HG03196 (cell line): ENCODE data around the gene GMFB.
A peak's percentile ranks its signal among the peaks of the same experiment; 100 is the strongest.

Experiments
- ATAC-seq: cut with Tn5 transposase; IDR thresholded peaks from one replicate; pipeline ENCODE4 v1.9.1; 2021; ENCODE audit not compliant: unreplicated experiment

The GMFB gene

DNA sequence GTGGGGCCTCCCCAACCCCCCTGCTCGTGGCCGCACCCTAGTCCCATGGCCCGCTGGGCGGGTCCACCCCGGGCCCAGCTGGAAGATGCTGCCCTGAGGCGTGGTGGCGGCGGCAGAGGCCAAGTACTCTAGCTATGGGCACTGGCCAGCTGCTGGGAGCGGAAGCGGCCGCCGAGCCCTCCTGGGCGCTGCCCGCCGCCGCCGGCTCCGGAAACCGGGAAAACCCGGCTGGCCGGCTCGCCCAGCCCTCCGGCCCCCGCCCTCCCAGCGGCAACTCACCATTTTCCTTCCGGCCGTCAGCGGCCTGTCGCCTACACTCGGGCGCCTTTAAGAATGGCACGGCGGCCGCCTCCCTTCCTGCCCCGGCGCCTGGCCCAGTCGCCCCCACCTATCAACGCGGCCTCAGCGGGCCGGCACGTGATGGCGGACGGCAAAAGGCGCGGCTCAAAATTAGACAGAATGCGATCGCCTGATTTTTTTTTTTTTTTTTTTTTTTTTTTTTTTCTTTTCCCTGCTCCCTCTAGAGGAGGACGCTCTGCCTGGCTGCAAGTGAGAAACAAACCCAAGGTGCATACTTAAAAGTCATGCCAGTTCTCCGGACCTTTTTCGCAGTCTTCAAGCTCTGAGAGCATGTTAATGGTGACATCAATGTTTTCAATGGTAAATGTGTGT, at the start of gene GMFB:
Gene GMFB (minus strand): TSS at position 335 of the 672 bp plus-strand sequence. CDS start 53 bp downstream, at position 282.
- ATAC-seq = peak; percentile 87

DNA sequence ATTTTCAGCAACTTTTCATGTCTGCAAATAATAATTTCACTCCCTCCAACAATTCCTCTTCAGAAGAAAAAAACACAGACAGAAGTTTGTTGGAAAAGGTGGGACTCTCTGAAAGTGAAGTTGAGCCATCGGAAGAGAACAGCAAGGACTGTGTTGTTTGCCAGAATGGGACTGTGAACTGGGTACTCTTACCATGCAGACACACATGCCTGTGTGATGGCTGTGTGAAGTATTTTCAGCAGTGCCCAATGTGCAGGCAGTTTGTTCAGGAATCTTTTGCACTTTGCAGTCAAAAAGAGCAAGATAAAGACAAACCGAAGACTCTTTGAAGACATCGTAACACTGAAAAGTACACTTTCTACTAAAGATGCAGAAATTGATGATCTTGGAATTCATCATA, 49.3 kb upstream of the GMFB start:
- ATAC-seq = no peak

DNA sequence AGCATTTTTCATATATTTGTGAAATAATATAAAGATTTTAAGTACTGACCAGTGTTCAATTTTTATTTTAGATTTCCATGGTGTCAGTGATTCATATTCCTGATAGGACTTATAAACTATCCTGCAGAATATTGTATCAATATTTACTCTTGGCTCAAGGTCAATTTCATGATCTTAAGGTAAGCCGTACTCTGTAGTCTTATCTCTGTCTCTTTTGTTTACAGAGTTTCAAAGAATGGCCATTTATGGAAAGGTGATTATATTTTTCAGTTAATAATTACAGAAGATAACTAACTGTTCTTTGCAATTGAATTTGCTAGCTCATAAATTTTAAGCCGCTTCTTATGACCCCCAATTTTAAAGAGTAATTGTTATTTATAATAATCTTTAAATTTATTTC, 48.9 kb upstream of the GMFB start:
- ATAC-seq = no peak

DNA sequence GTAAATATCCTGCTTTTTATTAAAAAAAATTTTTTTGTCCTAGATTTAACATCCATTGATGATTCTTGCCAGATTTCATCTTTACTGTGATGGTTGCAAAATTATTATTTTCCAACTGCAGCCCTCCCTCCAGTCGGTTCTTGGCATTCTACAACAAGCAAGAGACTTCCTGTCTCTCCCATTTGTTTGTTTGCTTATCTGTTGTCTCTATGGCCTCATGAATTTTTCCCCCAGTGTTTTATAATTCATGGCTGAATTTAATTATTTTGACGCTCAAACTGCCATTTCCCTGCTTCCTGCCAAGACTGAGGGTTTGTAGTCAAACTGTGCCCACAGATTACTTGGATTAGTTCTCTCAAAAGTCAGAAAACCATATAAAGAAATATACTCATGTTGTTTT, 46.9 kb upstream of the GMFB start:
- no peak for ATAC-seq

DNA sequence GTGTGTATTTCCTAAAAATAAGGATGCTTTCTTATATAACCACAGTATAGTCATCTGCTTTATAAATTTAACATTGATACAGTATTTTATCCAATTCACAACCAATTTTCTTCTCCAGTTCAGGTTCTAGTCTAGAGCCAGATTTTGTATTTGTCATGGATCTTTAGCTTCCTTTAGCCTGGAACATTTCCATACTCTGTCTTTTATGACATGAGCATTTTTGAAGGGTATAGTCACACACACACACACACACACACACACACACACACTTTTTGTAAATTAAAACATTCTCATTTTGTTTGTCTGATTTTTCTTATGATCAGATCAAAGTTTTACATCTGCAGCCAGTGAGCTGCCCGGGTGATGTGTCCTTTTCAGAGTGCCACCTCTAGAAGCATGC, 46.3 kb upstream of the GMFB start:
- ATAC-seq = no peak

DNA sequence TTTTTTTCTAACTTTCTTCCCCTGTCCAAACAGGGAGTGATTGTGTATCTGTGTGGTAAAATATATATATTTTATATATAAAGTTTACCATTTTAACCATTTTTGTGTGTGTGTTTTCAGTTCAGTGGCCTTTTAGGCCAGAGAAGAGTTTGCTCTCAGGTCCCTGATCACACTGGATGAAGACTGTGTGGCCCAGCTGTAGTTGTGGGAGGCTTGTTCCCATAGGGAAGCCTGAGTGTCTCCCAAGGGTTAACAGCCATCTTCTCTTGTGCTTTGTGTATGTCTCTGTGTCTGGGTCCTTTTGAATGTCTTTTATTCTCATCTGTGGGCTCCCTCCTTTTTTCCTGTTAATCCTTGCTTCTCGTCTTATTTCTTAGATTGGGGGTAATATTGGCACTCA, 44.3 kb upstream of the GMFB start:
- ATAC-seq = no peak

DNA sequence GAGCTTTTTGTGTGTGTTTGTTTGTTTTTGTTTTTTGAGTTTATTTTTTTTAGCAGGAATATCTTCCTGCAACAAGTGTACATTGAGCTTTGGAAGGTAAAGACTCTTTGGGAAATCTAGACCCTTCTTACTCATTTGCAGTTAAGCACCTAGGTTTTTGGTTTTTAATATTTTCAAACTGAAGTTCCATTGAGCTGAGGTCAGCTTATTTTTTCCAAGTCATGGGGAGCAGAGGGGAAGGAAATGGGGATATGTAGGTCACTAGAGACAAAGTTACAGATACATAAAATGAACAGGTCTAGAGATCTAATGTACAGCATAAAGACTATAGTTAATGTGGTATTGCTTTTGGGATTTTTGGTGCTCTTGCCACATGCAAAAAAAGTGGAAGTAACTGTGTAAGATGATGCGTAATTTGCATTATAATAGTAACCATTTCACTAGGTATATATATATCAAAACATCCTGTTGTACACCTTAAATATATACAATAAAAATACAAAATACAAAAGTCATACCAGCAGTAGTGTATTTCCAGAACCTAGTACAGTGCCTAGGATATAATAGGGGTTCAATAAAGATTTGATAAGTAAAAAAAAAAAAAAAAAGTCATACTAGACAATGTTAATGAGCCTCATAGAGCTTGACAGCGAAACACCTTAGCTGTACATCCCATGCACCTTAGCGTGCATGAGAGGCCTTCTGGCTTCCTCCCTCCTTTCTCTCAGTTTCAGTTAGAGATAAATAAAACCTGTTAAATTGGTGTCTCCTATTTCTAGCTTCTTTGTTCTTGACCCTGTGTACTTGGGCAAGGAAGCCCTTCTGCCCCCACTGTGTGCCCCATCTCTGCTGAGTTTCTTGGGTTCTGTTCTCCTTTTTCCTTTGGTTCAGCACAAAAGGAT, 43.6 kb upstream of the GMFB start:
- peak; percentile 89 for ATAC-seq

DNA sequence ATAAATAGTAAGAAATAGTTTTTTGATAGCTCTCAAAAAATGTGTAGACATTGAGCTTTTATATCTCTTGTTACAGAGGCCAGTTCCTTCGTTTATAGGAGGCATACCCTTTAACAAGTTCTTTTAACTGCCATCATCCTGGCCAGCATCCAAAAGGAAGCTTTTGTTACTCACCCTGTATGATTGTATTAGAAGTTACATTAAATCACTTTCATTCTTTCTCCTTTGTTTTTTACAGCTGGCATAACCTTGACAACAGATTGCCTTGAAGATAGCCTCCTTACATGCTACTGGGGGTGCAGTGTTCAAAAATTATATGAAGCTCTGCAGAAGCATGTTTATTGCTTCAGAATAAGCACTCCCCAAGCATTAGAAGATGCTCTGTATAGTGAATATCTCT, 41.0 kb upstream of the GMFB start:
- ATAC-seq = no peak

DNA sequence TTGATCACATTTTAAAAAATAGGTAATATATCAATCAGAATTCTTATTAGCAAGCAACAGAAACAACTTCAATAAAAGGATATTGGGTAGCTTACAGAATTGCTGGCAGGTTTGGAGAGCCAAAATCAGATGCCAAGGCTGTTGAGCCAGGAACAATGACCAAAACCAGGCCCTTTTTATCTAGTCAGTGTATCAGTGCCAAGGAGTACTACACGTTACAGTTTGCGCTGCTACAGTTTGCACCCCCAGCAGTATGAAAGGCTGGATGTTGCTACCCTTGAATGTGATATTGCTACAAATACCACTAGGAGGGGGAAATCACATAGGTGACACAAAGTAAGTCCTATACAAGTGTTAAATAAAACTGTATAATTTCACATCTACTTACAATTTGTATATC, 40.2 kb upstream of the GMFB start:
- no peak for ATAC-seq

DNA sequence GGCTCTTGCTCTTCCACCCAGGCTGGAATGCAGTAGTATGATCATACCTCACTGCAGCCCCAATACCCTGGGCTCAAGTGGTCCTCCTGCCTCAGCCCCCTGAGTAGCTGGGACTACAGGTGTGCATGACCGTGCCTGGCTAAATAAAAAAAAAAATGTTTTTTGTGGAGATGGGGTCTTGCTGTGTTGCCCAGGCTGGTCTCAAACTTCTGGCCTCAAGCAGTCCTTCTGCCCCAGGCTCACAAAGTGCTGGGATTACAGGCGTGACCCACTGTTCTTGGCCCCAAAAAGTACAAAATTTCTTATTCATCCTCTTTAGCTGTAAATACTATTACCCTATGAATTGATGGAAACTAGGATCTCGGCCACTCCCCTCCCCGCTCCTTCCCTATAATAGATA, 35.6 kb upstream of the GMFB start:
- no peak for ATAC-seq

DNA sequence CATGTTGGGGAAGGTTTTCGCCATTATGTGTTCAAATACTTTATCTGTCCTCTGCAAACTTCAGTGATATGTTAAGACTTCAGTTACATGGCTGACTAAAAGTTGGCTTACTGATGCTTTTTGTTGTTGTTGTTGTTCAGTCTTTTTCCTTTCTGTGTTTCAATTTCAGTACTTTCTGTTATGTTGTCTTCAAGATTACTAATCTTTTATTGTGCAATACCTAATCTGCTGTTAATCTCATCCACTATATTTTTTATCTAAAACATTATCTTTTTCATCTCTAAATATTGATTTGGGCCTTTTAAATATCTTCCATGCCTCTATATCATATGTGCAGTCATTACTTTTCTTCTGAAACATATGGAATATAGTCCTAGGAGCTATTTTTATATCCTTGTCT, 27.9 kb upstream of the GMFB start:
- ATAC-seq = no peak

DNA sequence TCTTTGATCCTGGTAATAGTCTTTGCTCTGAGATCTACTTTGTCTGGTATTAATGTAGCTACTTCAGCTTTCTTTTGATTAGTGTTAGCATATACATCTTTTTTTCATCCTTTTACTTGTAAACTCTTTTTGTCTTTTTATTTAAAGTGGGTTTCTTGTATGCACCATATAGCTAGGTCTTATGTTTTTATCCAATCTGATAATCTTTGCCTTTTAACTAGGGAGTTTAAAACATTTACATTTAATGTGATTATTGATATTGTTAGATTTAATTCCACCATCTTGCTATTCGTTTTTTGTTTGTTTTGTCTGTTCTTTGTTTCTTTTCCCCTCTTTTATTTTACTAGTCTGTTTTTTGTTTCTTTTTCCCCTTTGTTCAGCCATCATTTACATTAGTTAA, 26.9 kb upstream of the GMFB start:
- ATAC-seq = no peak

DNA sequence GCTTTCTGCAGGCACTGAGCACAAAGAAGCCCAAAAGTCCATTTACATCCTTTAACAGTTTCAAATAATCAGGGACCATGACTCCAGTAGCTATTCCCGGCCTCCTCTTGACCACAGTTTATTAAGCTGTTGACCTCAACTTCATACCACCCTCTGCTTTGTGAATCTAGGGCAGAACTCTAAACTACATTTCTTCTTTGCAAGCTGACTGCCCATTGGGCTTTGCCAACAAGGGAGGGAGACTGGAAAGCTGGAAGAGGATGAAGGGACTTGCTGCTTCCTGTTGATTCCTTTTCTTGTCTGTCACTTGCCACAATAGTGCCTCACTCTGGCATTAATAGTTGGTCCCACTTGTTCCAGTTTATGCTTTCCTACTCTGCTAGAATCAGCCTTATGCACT, 23.6 kb upstream of the GMFB start:
- no peak for ATAC-seq

DNA sequence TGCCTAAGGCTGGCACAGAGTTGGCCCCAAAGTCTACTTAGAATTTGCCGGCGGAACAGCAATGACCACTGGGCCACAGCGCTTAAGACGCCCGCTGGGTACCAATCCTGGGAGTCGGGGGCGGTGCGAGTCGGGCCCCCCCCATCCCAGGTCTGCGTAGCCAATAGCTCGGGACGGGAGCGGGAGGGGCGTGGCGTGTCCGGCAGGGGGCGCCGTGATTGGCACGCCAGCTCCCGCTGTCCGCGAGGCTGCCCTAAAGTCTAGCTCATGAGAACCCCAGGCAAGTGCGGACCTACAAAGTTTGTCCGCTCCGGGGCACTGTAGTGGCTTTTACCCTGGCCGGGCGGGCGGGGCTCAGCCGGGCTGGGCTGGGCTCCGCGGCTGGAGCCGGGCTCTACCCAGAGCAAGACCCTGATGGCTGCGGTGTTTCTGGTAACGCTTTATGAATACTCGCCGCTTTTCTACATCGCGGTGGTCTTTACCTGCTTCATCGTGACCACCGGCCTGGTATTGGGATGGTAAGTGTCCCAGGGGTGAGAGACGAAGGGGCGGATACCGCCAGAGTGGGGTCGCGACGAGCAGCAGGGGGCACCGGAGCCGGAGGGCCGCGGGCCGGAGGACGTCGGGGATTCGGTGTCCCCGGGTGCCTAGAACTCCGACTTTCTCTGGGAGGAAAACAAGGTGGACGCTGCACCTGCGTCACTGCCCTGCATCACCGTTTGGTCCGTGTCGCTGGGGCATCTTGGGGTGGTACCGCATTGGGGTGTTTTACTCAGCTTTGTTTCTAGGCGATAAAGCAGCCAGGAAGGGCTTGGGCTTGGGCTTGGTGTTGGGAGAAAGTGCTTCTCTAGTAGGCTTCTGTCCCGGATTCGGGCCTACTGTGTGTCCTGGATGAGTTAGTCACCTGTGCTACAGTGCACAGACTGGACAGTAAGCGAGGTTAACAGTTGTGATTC, 21.0 kb upstream of the GMFB start, which contains the start of gene CGRRF1:
Gene CGRRF1 (plus strand): TSS at position 361 of the 956 bp plus-strand sequence. CDS start 54 bp downstream, at position 415.
- peak; percentile 96 for ATAC-seq

DNA sequence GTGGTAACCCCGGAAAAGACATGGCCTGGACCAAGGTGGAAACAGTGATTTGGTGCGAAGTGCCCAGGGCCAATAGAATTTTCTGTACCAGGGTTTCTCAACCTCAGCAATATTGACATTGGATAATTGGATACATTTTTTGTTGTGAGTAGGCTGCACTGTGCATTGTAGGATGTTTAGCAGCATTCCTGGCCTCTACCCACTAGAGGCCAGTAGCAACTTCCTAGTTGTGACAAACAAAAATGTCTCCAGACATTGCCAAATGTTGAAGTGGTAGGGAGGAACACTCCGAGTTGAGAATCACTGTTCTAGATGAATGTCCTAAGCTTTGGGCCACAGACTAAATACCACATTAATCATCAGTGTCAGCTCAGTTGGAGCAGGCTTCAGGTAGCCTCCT, 14.7 kb upstream of the GMFB start:
- ATAC-seq = no peak

DNA sequence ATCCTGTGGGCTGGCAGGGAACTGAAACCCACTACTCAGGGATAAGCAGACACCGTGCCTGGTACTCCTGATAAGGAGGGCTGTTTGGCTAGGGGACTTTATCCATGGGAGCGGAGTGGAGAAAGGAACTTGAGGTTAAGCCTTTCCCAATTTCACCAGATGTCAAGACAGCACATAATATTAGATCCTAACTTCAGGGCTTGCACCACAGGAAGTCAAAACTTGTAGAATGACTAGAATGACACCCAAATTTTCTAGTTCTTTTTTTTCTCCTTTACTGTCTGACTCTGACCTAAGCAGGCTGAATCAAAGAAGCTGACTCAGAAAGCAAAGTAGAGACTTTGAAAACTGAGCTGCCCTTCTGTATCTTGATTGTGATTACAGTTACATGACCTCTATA, 13.8 kb upstream of the GMFB start:
- no peak for ATAC-seq

DNA sequence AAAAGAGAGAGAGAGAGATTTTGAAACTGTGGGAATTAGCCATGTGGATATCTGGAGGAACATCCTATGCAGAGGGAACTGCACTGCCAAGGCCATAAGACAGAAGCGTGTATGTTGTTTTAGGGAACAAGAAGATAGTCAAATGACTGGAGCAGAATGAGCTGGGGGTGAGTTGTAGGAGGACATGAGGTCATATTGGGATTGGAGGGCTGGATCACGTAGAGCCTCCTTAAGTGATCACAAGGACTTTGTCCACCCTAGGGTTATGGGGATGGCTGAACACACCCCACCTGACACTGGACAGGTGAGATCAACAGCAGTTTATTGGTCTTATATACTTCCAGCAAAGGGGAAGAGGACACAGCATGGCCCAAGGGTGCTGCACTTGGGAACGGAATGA, 12.7 kb upstream of the GMFB start:
- no peak for ATAC-seq

DNA sequence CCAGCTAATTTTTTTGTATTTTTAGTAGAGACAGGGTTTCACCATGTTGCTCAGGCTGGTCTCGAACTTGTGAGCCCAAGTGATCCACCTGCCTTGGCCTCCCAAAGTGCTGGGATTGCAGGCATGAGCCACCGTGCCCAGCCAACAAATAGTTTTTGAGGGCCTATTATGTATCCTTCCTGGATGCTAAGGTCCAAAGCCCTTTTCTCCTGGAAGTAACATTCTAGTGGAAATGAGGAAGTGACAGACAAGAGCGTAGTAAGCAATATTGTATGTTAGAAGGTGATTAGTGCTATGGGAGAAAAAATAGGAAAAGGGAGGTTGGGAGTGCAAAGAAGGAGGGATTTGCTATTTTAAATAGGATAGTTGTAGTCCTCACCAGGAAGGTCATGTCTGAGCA, 12.0 kb upstream of the GMFB start:
- no peak for ATAC-seq

DNA sequence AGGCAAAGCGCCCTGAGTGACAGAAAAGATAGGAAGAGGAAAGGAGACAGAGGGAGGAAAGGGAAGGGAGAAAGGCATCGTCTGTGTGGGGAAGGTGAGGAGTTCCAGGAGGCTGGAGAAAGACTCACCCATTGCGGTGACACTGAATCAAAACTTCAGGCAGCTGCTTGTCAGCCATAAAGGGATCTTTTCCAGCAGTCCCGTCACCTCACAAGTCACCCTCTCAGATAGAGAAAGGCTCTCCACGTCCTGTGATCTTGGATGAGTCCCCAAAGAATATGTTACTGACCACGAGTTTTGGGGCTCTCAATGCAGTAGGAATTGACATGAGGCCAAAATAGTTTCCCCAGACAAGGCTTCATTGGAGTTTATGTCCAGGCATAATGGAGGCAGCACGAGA, 9.8 kb upstream of the GMFB start:
- ATAC-seq = no peak

DNA sequence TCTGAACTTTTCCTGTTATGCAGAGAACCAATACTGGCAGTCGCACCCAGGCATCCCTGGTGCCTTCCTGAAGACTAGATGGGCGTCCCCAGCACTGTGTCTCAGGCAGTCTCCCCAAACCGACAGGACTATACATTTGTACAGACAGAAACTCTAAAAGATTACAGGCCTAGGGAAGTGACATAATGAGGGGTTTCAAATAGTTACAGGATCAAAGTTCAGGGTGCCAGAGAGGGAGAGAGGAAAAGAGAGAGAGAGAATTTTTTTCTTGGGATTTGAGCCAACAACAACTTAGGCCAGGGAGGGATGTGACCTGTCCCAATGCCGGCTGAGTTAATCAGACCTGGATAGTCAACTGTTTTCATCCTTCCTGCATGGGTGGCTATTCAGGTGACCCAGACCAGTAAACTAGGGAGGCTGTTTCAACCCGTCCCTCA, 9.3 kb upstream of the GMFB start:
- no peak for ATAC-seq

DNA sequence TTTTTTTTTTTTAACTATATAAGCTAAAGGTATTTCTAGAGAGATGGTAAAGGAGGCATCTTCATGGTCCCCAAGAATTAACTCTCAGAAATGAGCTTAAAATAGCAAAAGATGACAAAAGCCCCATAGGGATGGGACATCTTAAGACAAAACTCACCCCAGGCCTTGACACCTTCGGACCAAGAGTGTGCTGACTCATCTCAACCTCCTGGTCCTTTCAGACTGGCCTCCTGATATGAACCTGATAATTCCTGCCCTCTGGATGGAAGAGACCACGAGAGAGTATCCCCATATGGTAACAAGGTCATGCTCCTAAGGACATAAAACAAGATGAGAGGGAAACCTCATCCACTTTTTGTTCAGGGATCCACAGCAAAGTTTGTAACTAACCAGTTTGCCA, 8.4 kb upstream of the GMFB start:
- no peak for ATAC-seq
